HT-29 (cell line): Measurements from ENCODE around the gene HNF4A. TPM values are rescaled to one million over a fixed set of nuclear protein-coding genes. Genes with fewer than 3 reads are reported as not detected.
"Not testable (repeated sequence)": the region's sequence is repeated elsewhere in the genome, so short reads cannot be mapped to it uniquely, and the experiment has no call there.

ENCODE experiments used
- DNase-seq: peaks from one replicate; pipeline ENCODE4 v3.0.0-alpha.2; 2015; ENCODE audit warnings: low spot score
- total RNA-seq: library from RNA; depleted of rRNA; stranded (reverse); fragments of >200 nt; shearing (Covaris generic); gene quantifications from 2 replicates; pipeline ENCODE4 v1.2.3, GENCODE V29; 2014; rRNA removed

The HNF4A gene
- total RNA-seq, result 63.8 and 70.7 TPM in 2 replicates

- DNase-seq, result peak; percentile 93
These were observed at the start of gene HNF4A for GRCh38 chr20:44355498-44356352. Gene HNF4A, plus strand, starts transcription at chr20:44355699. Its CDS starts 106 bp downstream, at chr20:44355805.

DNA sequence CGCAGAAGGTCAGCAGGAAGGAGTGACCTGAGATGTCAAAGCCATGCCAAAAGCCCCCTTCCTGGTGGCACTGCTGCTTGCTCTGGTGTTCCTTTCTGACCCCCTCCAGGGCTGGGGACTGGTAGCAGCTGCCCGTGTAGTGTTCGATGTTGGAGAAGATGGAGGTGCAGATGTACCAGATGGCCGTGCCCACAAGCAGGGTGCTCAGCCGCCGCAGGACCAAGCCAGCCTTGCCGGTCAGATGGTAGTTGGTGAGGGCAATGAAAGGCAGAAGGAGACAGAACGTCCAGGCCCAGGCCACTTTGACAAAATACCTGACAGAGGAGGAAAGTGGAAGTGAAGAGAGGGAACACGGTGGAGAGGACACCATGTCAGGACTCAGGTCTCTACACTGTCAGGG lies 48.6 kb upstream of the HNF4A start:
- no peak for DNase-seq

GRCh38 chr20:44309763-44310663 lies 45.5 kb upstream of the HNF4A start:
- no peak for DNase-seq

GRCh38 chr20:44310664-44311639 lies 44.5 kb upstream of the HNF4A start, which contains the start of gene FITM2:
Gene FITM2, minus strand, starts transcription at chr20:44311202. Its CDS starts 54 bp downstream, at chr20:44311148.
- DNase-seq, result peak; percentile 99

DNA sequence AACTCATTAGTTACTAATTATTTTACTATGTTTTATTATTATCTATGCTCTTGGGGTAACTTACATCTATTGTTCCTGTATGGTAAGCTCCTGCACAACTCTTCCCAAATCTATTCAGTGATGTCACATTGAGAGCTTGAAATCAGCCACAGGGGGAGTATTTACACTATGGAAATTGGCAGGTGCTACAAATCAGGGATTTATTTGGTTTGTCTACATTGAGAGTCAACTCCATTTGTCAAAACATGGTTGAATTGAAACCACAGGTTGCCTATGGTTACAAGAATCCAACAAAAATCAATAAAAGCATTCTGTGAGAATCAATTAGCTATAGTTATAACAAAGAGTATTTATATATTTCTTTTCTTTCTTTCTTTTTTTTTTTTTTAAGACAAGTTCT lies 40.6 kb upstream of the HNF4A start:
- no peak for DNase-seq

- no peak for DNase-seq
These were observed 35.6 kb upstream of the HNF4A start for GRCh38 chr20:44319839-44320422.

GRCh38 chr20:44324343-44324742 lies 31.2 kb upstream of the HNF4A start:
- no peak for DNase-seq

- no peak for DNase-seq
These were observed 28.9 kb upstream of the HNF4A start for GRCh38 chr20:44326391-44327159.

DNA sequence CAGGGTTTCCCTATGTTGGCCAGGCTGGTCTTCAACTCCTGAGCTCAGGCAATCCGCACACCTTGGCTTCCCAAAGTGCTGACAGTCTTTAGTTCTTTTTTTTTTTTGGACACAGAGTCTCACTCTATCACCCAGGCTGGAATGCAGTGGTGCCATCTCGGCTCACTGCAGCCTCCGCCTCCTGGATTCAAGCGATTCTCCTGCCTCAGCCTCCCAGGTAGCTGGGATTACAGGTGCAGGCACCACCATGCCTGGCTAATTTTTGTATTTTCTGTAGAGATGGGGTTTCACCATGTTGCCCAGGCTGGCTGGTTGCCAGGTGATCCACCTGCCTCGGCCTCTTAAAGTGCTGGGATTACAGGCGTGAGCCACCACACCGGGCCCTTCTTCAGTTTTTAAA lies 27.8 kb upstream of the HNF4A start:
- DNase-seq, result not testable (repeated sequence)

GRCh38 chr20:44328428-44328827 lies 27.1 kb upstream of the HNF4A start:
- DNase-seq, result no peak

DNA sequence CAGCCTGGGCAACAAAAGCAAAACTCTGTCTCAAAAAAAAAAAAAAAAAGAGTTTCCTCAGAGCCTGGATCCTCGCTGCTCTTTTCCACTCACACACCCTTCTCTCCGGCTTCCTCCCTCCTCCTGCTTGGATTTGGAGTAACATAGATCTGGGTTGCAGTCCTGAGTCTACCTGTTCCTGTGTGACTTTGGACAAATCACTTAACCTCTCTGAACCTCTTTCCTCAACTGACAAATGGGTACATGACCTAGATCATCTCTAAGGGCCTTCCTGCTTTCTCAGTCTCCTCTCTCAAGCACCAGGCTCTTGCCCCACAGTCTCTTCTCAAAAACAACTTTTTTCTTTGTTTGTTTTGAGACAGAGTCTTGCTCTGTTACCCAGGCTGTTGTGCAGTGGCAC lies 24.3 kb upstream of the HNF4A start:
- DNase-seq, result no peak

- no peak for DNase-seq
These were observed 21.2 kb upstream of the HNF4A start for GRCh38 chr20:44334306-44334705.

DNA sequence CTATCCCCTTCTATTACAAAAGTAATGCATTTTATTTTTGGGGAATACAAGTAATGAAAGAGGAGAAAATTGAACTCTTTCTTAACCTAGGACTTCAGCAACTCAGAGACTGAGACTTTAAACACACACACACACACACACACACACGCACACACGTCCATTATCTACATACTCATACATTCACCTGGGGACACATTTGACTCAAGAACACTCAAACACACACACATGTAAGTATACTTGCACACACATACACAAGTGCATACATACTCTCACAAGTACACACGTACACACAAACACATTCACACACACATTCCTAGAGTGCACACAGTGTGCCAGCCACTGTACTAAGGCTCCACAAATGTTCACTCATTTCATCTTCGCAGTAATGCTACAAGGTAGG lies 20.8 kb upstream of the HNF4A start:
- DNase-seq, result no peak

DNA sequence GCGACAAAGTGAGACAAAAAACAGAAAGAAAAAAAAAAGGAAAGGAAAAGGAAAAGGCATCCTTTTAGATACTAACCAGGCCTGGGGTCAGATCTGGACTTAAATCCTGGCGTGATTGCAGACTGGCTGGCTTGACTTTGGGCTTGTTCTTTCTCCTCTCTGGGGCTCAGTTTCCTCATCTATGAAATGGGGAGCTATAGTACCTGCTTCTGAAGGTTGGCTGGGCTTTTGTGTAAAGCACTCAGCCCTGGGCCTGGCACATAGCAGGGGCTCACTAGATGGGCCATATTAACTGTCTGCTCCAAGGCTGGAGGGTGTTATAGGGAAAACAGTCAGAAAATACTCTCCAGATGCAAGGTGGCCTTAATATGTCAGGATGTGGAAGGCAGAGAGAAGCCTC lies 19.8 kb upstream of the HNF4A start:
- no peak for DNase-seq

GRCh38 chr20:44336086-44336485 lies 19.4 kb upstream of the HNF4A start:
- no peak for DNase-seq

DNA sequence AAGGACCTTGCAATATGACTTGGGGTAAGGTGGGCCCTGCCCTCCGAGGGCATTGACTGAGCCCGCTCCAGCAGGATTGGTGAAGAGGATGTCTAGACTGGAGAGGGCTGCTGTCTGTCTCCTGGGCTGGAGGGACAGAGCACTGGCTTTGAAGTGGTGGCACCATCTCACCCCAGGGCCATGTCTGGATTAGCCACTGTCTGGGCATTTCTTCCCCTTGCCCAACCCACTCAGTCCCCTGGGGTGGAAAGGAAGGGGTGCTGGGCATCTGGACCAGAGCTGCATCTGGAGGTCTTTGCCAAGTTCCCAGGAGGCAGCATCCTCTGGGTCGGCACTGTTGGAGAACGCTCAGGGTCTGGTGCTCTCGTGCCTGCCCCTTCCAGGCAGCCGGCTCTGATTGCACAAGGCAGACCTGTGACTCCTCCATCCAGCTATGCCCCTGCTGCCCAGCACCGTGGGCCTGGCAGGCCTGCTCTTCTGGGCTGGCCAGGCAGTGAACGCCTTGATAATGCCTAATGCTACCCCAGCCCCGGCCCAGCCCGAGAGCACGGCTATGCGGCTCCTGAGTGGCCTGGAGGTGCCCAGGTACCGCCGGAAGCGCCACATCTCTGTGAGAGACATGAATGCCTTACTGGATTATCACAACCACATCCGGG lies 18.6 kb upstream of the HNF4A start, which contains the start of gene R3HDML:
Gene R3HDML (plus strand): TSS at position 319 of the 656 bp plus-strand sequence. CDS start 115 bp downstream, at position 434.
- DNase-seq, result no peak

- no peak for DNase-seq
These were observed 13.3 kb upstream of the HNF4A start for GRCh38 chr20:44342248-44342647.

DNA sequence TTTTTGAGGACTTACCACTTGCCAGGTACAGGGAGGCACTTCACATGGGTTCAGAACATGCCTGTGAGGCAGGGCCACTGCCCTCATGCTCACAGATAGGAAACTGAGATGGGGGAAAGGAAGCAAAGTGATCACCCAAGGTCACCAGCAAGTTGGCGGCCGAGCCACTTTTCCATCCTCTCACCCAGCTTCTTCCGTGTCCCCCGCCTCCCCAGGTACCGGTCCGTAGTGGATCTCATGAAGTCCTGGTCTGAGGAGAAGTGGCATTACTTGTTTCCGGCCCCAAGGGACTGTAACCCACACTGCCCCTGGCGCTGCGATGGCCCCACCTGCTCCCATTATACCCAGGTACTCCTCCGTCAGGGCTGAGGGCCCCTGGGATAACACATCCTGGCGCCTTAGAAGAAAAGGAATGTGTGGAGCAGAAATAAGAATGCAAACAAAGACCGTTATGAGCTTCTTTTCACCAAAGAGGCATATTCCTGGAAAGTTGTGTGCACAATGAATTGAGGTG lies 12.3 kb upstream of the HNF4A start:
- no peak for DNase-seq

- no peak for DNase-seq
These were observed 10.8 kb upstream of the HNF4A start for GRCh38 chr20:44344723-44345122.
